Epidermal melanocyte (primary cell): Measurements from ENCODE around the gene SEMA4C.

Experiments
- DNase-seq: peaks from one replicate; pipeline ENCODE4 v3.0.0; 2011; ENCODE audit warnings: low spot score; ENCODE audit not compliant: insufficient read length

Gene SEMA4C

DNA sequence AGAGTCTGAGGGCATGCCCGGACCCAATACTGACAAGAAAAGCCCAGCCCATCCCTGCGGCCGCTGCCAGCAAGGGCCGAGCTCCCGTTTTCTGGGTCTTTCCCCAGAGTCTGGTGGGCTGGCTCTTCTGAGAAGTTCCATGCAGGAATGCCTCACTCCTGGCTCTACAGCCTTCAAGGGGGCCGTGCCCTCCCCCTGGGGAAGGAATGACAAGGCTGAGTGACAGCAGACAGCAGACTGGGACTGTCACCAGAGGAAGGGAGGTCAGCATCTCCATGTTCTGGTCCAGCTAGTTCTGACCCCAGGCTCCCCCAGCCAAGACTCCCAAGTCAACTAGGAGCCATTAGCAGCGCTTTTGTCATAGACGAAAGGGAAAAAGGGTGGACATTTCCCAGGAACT is 13.0 kb upstream of the SEMA4C start:
- DNase-seq = no peak

DNA sequence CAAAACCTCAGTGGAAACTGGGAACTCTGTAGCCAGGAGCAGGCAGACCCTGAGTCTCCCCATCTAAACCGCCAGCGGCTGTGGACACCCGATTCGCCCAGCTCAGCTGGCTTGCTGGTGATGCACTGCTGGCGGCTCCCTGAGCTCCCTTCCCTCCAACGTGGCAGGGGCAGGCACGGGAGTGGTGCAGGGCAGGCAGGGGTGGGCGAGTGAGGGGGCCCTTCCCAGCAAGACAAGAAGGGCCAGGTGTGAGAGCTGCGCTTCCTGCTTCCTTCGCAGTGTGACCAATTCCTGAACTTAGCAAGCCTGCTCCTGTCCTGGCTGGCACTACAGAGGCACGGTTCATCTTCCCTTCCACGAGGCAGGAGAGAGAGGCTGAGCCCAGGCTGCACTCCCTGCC is 12.3 kb upstream of the SEMA4C start:
- no peak for DNase-seq

- no peak for DNase-seq
Observed at GRCh38 chr2:96881349-96882195, 11.7 kb upstream of the SEMA4C start.

GRCh38 chr2:96880891-96881273 is 11.0 kb upstream of the SEMA4C start:
- no peak for DNase-seq

GRCh38 chr2:96879545-96880040 is 9.7 kb upstream of the SEMA4C start:
- DNase-seq = no peak

GRCh38 chr2:96878796-96879544 is 9.1 kb upstream of the SEMA4C start:
- DNase-seq = no peak

GRCh38 chr2:96878171-96878570 is 8.3 kb upstream of the SEMA4C start:
- DNase-seq = no peak

DNA sequence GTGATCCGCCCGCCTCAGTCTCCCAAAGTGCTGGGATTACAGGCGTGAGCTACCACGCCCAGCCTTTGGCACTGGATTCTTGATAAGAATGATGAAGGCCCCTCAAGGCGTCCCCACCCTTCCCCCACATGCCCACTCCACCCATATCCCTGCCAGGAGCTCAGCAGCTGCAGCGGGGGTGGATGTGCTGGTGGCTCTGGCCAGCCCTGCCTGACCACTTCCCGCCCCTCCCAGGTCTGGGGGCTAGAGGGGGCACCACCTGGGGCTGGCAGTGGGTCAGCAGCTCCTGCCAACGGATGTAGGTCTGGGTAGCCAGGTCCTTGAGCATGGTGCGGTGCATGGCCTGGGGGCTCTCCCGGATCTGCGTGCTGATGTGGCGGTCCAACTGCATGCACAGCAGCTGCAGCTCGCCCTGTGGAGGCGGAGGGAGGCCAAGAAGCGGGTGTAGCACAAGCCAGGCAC is 7.8 kb upstream of the SEMA4C start:
- no peak for DNase-seq

DNA sequence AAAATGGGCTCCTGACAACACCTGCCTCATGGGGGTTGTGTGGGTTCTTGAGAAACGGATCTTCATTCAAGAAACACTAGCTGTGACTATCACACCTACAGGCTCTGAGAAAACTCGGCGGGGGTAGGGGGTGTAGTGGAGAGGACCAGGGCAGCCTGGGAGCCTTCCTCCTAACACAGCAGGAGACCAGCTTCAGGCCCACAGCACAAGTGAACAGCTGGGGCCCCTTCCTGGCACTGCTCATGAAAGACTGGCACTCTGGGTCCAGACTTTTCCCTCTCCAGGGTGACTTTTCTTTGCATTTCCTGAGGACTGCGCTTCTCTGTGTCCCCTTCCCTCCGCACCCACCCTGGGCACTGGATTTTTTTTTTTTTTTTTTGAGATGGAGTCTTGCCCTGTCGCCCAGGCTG is 7.2 kb upstream of the SEMA4C start:
- DNase-seq = no peak

- DNase-seq = peak; percentile 55
Observed at GRCh38 chr2:96876269-96877041, 6.6 kb upstream of the SEMA4C start.

DNA sequence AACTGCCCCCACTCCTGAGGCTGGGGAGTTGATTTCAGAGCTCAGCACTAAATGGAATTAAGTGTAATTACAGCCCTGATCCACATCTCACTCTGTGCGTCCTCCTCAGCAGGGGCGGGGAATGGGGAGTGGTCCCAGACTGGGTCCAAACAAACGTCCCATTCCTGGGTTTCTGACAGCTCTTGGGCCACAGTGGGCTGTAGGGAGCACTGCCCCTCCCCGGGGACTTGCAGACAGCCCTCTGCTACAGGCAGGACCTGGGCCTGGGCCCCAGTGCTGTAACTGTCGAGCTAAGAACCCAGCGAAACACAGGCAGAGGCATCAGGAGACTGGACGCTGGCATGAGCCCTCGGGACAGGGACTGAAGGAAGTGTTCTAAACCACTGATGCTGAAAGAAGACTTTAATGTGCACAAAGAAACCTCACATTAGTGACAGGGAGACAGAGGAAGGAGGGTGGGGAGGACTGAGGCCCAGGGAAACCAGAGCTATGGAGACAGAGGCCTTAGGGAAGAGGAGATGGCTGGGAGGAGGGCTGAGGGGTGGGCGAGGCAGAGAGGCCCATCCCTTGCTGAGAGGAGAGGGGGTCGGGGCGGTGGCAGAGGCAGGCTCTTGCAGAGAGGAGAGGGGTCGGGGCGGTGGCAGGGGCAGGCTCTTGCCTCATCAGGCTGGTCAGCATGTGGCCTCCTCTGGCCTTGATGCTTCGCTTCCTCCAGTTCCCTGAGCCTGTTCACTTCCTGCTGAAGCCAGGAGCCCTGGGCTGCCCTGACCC is 5.8 kb upstream of the SEMA4C start:
- peak; percentile 94 for DNase-seq

DNA sequence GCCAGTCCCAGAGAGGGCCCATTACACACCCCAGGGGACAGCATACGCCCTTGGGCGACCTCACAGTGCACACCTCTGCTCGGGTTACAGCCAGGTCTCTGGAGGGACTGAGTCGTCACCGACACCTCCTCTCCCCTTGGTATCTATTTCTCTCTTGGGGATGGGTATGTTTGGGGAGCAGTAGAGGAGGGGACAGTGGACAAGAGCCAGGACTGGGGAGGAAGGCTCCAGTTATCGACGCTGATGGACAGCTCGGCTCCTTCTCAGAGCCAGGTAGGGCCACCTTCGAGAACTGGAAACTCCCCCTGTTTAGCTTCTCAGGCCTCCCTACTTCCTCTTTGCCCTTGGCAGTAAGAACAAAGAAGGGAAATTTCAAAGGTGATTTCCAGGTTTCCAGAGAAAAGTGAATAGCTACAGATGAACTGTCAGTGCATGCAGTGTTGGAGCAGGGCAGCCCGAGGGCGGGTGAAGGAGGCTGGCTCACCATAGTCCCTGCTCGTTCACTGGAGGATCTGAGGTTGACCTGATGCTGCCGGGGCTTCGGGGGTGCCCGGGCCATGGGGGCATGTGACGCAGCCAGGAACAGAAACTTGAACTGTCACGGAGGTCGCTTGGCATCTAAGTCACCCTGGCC is 4.4 kb upstream of the SEMA4C start:
- DNase-seq = no peak

DNA sequence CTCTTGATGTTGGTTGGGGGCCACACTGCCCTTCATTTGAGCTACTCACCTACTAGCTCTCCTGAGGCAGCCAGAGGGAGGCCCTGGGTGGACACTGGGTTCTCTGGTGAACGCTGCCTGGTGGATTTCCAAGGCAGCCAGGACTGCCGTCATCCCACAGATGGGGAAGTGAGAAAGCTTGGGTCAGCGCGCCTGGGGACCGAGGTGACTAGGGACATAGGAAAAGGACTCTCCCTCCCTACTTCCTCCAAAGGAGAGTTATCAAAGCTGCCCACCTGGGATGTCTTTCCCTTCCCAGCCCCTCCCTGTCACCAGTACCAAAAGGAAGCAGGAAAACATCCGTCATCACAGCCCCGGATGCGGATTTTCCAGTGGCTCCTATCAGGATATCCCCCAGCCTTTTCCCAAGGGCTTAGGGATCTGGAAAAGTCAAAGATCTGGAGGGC is 3.8 kb upstream of the SEMA4C start:
- no peak for DNase-seq

GRCh38 chr2:96872591-96873349 is 2.9 kb upstream of the SEMA4C start:
- no peak for DNase-seq

- DNase-seq = no peak
Observed at GRCh38 chr2:96870626-96871255, 861 bp upstream of the SEMA4C start.

DNA sequence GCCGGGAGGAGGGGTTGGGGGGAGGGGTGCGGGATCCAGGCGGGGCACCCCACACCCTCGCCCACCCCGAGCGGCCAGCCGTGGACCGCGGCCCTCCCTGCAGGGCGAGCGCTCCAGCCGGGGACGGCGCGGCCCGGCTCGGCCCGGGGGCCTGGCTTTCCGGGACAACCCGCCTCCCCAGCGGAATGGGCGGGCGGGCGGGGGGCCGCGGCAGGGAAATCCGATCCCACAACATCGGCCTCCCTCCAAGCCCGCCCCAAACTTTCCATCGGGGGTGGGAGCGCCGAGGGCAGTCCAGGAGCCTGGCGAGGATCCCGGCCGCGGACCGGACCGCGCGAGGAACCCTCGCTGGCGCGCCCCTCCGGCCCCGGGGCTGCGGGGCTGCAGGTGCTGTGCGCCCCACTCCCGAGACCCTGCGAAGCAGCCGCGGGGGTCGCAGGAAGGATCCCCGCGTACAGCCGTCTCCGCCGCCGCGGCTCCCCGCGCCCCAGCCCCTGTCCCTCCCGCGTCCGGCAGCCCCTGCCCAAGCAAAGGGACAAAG is 529 bp downstream of the SEMA4C start:
- DNase-seq = peak; percentile 92

- DNase-seq = peak; percentile 98
Observed at GRCh38 chr2:96868555-96869280, 1.2 kb downstream of the SEMA4C start.
